CD8-positive, alpha-beta memory T cell (primary cell): ENCODE measurements around the gene LYRM4. TPM values are rescaled to one million over a fixed set of nuclear protein-coding genes. Genes with fewer than 3 reads are reported as not detected.

ENCODE experiments used
- CTCF ChIA-PET: fragments of 350-600 bp; sonication (Branson Sonifier 250); formaldehyde crosslinking; loops from one replicate; lab custom pipeline; 2021; ENCODE audit warnings: antibody characterized with exemption; lab: Charles Lee
- POLR2A ChIA-PET: fragments of 350-600 bp; sonication (Branson Sonifier 250); formaldehyde crosslinking; loops from one replicate; lab custom pipeline; 2021; ENCODE audit warnings: antibody characterized with exemption; lab: Charles Lee
- DNase-seq, 5 donors: peaks; one replicate each; pipeline versions ENCODE4 v3.0.0 to v3.0.0-alpha.2; 2020 to 2022; ENCODE audit warnings: mixed read lengths in 1 of 5
- H3K27ac ChIP-seq: one replicate; pipeline ENCODE4 v1.7.0; 2013; ENCODE audit warnings: low read depth, mild to moderate bottlenecking, low read length, moderate library complexity
- H3K27me3 ChIP-seq: 2 replicates; pipeline ENCODE4 v1.7.0; 2013; ENCODE audit warnings: low read length, mild to moderate bottlenecking; ENCODE audit not compliant: insufficient read depth, poor library complexity, severe bottlenecking
- H3K36me3 ChIP-seq: 2 replicates; pipeline ENCODE4 v1.7.0; 2013; ENCODE audit warnings: mild to moderate bottlenecking, low read length, moderate library complexity; ENCODE audit not compliant: insufficient read depth
- H3K4me1 ChIP-seq: 2 replicates; pipeline ENCODE4 v1.7.0; 2013; ENCODE audit warnings: mild to moderate bottlenecking, low read length, moderate library complexity; ENCODE audit not compliant: insufficient read depth
- H3K4me3 ChIP-seq: 2 replicates; pipeline ENCODE4 v1.7.0; 2013; ENCODE audit warnings: mild to moderate bottlenecking, low read length
- H3K9me3 ChIP-seq: 2 replicates; pipeline ENCODE4 v1.7.0; 2013; ENCODE audit warnings: mild to moderate bottlenecking, low read length
- H3K27ac Mint-ChIP-seq, 8 donors: one replicate each; pipeline ENCODE4 v1.8.0; 2020 to 2021; ENCODE audit warnings: mixed read lengths in 8 of 8, mild to moderate bottlenecking in 6 of 8, inconsistent platforms in 3 of 8, moderate library complexity in 3 of 8
- H3K27me3 Mint-ChIP-seq, 2 donors: one replicate each; pipeline ENCODE4 v1.8.0; 2020 to 2021; ENCODE audit warnings: mixed read lengths in 2 of 2, mild to moderate bottlenecking in 1 of 2, moderate library complexity in 1 of 2
- H3K36me3 Mint-ChIP-seq, 3 donors: one replicate each; pipeline ENCODE4 v1.8.0; 2020 to 2021; ENCODE audit warnings: mixed read lengths in 3 of 3, inconsistent platforms in 1 of 3, mild to moderate bottlenecking in 1 of 3
- H3K4me1 Mint-ChIP-seq, 3 donors: one replicate each; pipeline ENCODE4 v1.8.0; 2020 to 2021; ENCODE audit warnings: mixed read lengths in 3 of 3, inconsistent platforms in 1 of 3, mild to moderate bottlenecking in 1 of 3
- H3K4me3 Mint-ChIP-seq, 7 donors: one replicate each; pipeline ENCODE4 v1.8.0; 2020 to 2021; ENCODE audit warnings: mixed read lengths in 7 of 7, mild to moderate bottlenecking in 6 of 7, moderate library complexity in 4 of 7, inconsistent platforms in 2 of 7
- H3K9me3 Mint-ChIP-seq, 5 donors: one replicate each; pipeline ENCODE4 v1.8.0; 2020 to 2022; ENCODE audit warnings: mixed read lengths in 5 of 5, mild to moderate bottlenecking in 3 of 5, moderate library complexity in 2 of 5, inconsistent platforms in 1 of 5
- polyA plus RNA-seq: library from polyadenylated mRNA; unstranded; fragments of 300-500 nt; fragmentation: Illumina TruSeq; gene quantifications from one replicate; pipeline ENCODE4 v1.2.3, GENCODE V29; 2021
- total RNA-seq, 2 experiments: library from RNA; stranded (reverse); gene quantifications; one replicate each; pipeline ENCODE4 v1.2.3, GENCODE V29; 2021

LYRM4 gene
- total and polyA plus RNA-seq, 3 experiments from 2014 or later: 26.5 to 58.2 (median 55.1) TPM

- Histone ChIP-seq H3K27me3 (no peaks in the 10 kb centered on the region), H3K4me3 (no peak overlapping the region), H3K4me1 (no peaks in the 10 kb centered on the region), H3K9me3 (no peaks in the 10 kb centered on the region), H3K36me3 (no peaks in the 10 kb centered on the region), H3K27ac (no peak overlapping the region)
- CTCF ChIA-PET: no interaction called here
- Mint-ChIP-seq H3K4me1 (no peaks in the 10 kb centered on the region), H3K27me3 (peaks cover 0 to 2% of the 10 kb centered on the region in 2 donors), H3K4me3 (no peak overlapping the region), H3K27ac (no peak overlapping the region), H3K9me3 (no peaks in the 10 kb centered on the region), H3K36me3 (no peaks in the 10 kb centered on the region)
- no peak for DNase-seq
- POLR2A ChIA-PET: no interaction called here
Observed at GRCh38 chr6:5157621-5158138, 103.1 kb downstream of the LYRM4 start.

DNA sequence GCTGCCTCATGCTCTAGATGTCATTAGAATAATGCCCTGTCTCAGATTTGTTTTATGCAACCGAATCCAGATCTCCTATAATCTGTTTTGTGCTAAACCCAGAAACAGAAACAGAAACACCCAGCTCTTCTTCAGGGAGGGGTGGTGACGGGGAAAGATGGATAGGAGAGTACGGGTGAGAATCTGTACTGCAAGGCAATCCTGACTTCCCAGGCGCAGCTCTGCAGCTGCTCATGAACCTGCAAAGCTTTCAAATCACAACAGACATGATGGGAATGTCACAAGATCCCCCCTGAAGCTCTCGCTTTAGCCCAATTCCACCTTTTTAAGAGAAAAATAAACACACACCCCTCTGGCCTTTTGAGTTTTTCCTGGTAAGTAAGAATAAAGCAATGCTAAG, 104.1 kb downstream of the LYRM4 start:
- Mint-ChIP-seq H3K27me3 (peaks cover 0 to 2% of the 10 kb centered on the region in 2 donors), H3K27ac (no peak overlapping the region), H3K4me3 (no peak overlapping the region), H3K4me1 (no peaks in the 10 kb centered on the region), H3K36me3 (no peaks in the 10 kb centered on the region), H3K9me3 (no peaks in the 10 kb centered on the region)
- Histone ChIP-seq H3K4me3 (no peak overlapping the region), H3K27me3 (no peaks in the 10 kb centered on the region), H3K4me1 (no peaks in the 10 kb centered on the region), H3K27ac (no peak overlapping the region), H3K36me3 (no peaks in the 10 kb centered on the region), H3K9me3 (no peaks in the 10 kb centered on the region)
- DNase-seq: no peak
- ChIA-PET POLR2A (no interaction called here), CTCF (interaction anchor here (2.3 kb wide), 1 partner anchor 12 kb away, joined by 9 read pairs; no protein-coding TSS in a partner anchor)

GRCh38 chr6:5155906-5156305, 104.8 kb downstream of the LYRM4 start:
- CTCF ChIA-PET: interaction anchor here (2.3 kb wide), 1 partner anchor 12 kb away, joined by 9 read pairs; no protein-coding TSS in a partner anchor
- POLR2A ChIA-PET: no interaction called here
- peaks cover 0 to 2% of the 10 kb centered on the region in 2 donors for H3K27me3 Mint-ChIP-seq
- H3K9me3 Mint-ChIP-seq: no peaks in the 10 kb centered on the region
- no peak overlapping the region for H3K4me3 Mint-ChIP-seq
- Histone ChIP-seq H3K4me1 (no peaks in the 10 kb centered on the region), H3K4me3 (no peak overlapping the region), H3K9me3 (no peaks in the 10 kb centered on the region), H3K27ac (no peak overlapping the region), H3K27me3 (no peaks in the 10 kb centered on the region), H3K36me3 (no peaks in the 10 kb centered on the region)
- H3K36me3 Mint-ChIP-seq: no peaks in the 10 kb centered on the region
- no peaks in the 10 kb centered on the region for H3K4me1 Mint-ChIP-seq
- H3K27ac Mint-ChIP-seq: no peak overlapping the region
- DNase-seq: no peak

DNA sequence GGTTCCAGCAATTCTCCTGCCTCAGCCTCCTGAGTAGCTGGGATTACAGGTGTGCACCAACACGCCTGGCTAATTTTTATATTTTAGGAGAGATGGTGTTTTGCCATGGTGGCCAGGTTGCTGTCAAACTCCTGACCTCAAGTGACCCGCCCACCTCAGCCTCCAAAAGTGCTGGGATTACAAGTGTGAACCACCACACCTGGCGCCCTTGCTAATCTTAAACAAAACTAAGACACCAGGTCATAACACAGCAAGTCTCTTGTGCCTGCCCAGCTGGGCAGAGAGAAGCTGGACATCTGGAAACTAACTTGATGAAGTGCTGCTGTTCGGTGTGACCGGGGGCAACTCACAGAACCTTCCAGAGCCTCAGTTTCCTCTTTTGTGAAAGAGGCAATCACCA, 107.6 kb downstream of the LYRM4 start:
- Histone ChIP-seq H3K9me3 (no peaks in the 10 kb centered on the region), H3K4me1 (no peaks in the 10 kb centered on the region), H3K36me3 (no peaks in the 10 kb centered on the region), H3K4me3 (no peak overlapping the region), H3K27me3 (no peaks in the 10 kb centered on the region), H3K27ac (no peak overlapping the region)
- Mint-ChIP-seq H3K36me3 (no peaks in the 10 kb centered on the region), H3K4me1 (no peaks in the 10 kb centered on the region), H3K27me3 (peaks cover 0 to 2% of the 10 kb centered on the region in 2 donors), H3K9me3 (no peaks in the 10 kb centered on the region), H3K27ac (no peak overlapping the region), H3K4me3 (no peak overlapping the region)
- DNase-seq: no peak
- CTCF ChIA-PET: interaction anchor here (2.0 kb wide), 1 partner anchor 10 kb away, joined by 7 read pairs; no protein-coding TSS in a partner anchor
- POLR2A ChIA-PET: no interaction called here

DNA sequence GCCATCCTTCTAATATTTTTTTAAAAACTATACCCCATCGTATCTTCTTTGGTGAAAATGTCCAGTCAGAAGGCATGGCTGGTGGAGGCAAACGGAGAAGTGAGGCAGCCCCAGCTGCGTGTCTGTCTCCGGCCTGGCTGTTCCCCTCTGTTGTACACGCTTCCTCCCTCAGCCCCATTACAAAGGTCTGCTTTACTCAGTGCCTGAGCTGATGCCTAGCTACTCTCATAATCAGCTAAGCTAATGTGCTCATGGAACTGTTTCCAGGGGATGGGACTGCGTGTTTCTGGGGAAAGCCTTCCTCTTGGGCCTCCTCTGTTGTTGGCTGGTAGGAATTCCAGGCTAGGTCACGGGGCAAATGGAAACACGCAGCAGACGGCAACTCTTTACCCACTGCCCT, 108.3 kb downstream of the LYRM4 start:
- CTCF ChIA-PET: interaction anchor here (2.0 kb wide), 1 partner anchor 9 kb away, joined by 7 read pairs; no protein-coding TSS in a partner anchor
- Histone ChIP-seq H3K4me1 (no peaks in the 10 kb centered on the region), H3K9me3 (no peaks in the 10 kb centered on the region), H3K27me3 (no peaks in the 10 kb centered on the region), H3K36me3 (no peaks in the 10 kb centered on the region), H3K4me3 (no peak overlapping the region), H3K27ac (no peak overlapping the region)
- Mint-ChIP-seq H3K4me1 (no peaks in the 10 kb centered on the region), H3K4me3 (no peak overlapping the region), H3K9me3 (no peaks in the 10 kb centered on the region), H3K27ac (no peak overlapping the region), H3K36me3 (no peaks in the 10 kb centered on the region), H3K27me3 (peaks cover 0 to 2% of the 10 kb centered on the region in 2 donors)
- no peak for DNase-seq
- POLR2A ChIA-PET: no interaction called here

DNA sequence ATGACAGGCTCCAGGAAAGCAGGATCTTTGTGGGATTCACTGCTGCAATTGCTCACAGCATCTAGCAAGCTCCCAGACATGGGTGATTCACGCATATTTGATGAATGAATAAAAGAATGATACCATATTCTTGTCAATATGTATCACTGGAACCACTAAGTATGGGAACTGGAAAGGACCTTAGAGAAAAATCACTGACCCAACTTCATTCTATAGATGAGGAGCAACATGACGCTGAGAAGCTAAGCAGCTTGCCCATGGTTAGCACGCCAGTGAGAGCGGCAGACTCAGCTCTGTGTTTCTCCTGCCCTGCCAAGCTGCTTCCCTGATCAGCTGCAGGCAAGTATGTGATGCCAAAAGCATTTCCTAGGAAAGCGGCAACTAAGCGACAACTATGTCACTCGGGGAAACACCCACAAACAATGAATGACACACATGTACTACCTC, 108.8 kb downstream of the LYRM4 start:
- Histone ChIP-seq H3K27me3 (no peaks in the 10 kb centered on the region), H3K4me3 (no peak overlapping the region), H3K4me1 (no peaks in the 10 kb centered on the region), H3K27ac (no peak overlapping the region), H3K36me3 (no peaks in the 10 kb centered on the region), H3K9me3 (no peaks in the 10 kb centered on the region)
- Mint-ChIP-seq H3K4me1 (no peaks in the 10 kb centered on the region), H3K9me3 (no peaks in the 10 kb centered on the region), H3K36me3 (no peaks in the 10 kb centered on the region), H3K4me3 (no peak overlapping the region), H3K27ac (no peak overlapping the region), H3K27me3 (peaks cover 0 to 2% of the 10 kb centered on the region in 2 donors)
- DNase-seq: no peak
- CTCF ChIA-PET: interaction anchor here (2.0 kb wide), 1 partner anchor 8 kb away, joined by 7 read pairs; no protein-coding TSS in a partner anchor
- POLR2A ChIA-PET: no interaction called here

- no peaks in the 10 kb centered on the region for H3K9me3 Mint-ChIP-seq
- Histone ChIP-seq H3K36me3 (no peaks in the 10 kb centered on the region), H3K27ac (no peak overlapping the region), H3K4me3 (no peak overlapping the region), H3K4me1 (no peaks in the 10 kb centered on the region), H3K27me3 (no peaks in the 10 kb centered on the region), H3K9me3 (no peaks in the 10 kb centered on the region)
- CTCF ChIA-PET: interaction anchor here (2.0 kb wide), 1 partner anchor 8 kb away, joined by 7 read pairs; no protein-coding TSS in a partner anchor
- H3K27me3 Mint-ChIP-seq: peaks cover 0 to 2% of the 10 kb centered on the region in 2 donors
- H3K36me3 Mint-ChIP-seq: no peaks in the 10 kb centered on the region
- no peak for DNase-seq
- peak overlapping the region in 1 of 8 donors; percentile 46 for H3K27ac Mint-ChIP-seq
- no peak overlapping the region for H3K4me3 Mint-ChIP-seq
- POLR2A ChIA-PET: no interaction called here
- no peaks in the 10 kb centered on the region for H3K4me1 Mint-ChIP-seq
Observed at GRCh38 chr6:5151360-5151954, 109.3 kb downstream of the LYRM4 start.

DNA sequence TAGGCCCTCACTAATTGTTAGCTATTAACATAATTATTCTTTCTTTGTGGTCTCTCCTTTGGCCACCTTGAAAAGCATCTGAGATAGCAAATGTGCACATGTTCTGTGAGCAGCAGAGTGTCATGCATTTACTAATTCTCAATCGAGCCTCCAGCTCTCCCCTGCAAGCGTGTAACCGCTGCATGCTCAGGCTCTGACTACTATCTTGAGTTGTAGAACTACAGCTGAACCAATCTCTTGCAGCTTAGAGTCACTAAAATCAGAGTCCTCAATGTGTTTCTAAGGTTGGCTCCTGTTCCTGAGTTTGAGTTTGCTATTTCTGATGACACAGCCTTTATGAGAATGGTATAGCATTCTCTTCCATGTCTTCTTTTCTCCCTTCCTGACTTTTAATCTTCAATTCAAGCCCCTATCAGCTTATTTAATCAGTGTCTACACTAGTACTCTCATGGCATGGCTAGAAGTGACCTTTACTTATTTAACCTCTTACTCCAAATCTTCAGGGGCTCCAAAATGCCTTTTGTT, 110.1 kb downstream of the LYRM4 start:
- no peaks in the 10 kb centered on the region for H3K27me3 ChIP-seq
- ChIA-PET CTCF (no interaction called here), POLR2A (no interaction called here)
- Mint-ChIP-seq H3K36me3 (peaks cover 0 to 2% (median 0%) of the 10 kb centered on the region in 3 donors), H3K27me3 (no peaks in the 10 kb centered on the region), H3K4me1 (no peaks in the 10 kb centered on the region), H3K9me3 (no peaks in the 10 kb centered on the region), H3K4me3 (no peak overlapping the region), H3K27ac (peak overlapping the region in 2 of 8 donors; percentile 63 to 72)
- H3K9me3 ChIP-seq: no peaks in the 10 kb centered on the region
- no peak overlapping the region for H3K27ac ChIP-seq
- no peaks in the 10 kb centered on the region for H3K36me3 ChIP-seq
- no peaks in the 10 kb centered on the region for H3K4me1 ChIP-seq
- no peak for DNase-seq
- no peak overlapping the region for H3K4me3 ChIP-seq
